Measurements from ENCODE around the gene SH3RF3.

The SH3RF3 gene

DNA sequence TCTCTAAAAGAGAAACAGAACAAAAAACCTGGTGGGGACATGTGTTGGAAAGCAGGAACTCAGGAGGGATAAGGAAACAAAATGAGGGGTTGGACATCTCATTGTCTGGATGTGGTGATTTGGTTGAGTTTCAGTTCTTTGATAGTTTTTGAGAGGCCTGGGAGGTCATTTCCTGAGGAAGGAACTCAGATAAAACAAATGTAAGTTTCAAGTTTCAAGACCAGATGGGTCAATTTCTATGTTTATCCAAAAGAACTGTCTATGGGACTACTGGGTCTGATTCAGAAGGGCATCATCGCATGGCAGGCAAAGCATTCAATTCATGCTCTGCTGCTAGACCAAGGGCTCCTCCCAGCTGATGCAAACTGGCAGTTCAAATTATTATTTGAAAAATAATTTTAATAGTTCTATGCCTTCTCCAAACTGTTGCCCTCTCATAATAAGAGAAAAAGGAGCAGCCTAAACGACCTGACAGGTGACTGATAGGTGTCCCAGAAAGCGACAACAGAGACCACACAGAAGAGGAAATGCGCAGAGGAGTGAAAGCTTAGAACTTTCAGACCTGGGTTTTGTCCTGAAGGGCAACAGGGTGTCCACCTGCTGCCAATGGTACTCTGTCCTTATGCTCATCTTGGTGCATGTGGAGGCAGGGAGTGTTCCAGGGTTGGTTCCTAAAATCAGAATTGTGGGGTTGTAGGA lies 39.3 kb upstream of the SH3RF3 start:
- Histone ChIP-seq H3K27me3 (ENCODE audit: control insufficient read depth, insufficient read depth, low read length) (no peaks in the 10 kb centered on the region), H3K4me3 (ENCODE audit: low read length) (no peak overlapping the region), H3K4me1 (ENCODE audit: control insufficient read depth, insufficient read depth, low read length) (no peaks in the 10 kb centered on the region), H3K36me3 (ENCODE audit: control insufficient read depth, insufficient read depth, low read length) (no peaks in the 10 kb centered on the region), H3K27ac (ENCODE audit: low read length) (no peak overlapping the region), H3K9me3 (ENCODE audit: control insufficient read depth, insufficient read depth, low read length) (no peaks in the 10 kb centered on the region; the same call in 1 of the 2 replicates)
- DNase-seq (ENCODE audit: low read depth, low spot score), result no peak
- WGBS (ENCODE audit: insufficient coverage, insufficient read length), result no CpG with 5 or more reads among the region's 4 CpGs

- Histone ChIP-seq H3K27ac (ENCODE audit: low read length) (no peak overlapping the region), H3K4me1 (ENCODE audit: control insufficient read depth, insufficient read depth, low read length) (no peaks in the 10 kb centered on the region), H3K9me3 (ENCODE audit: control insufficient read depth, insufficient read depth, low read length) (no peaks in the 10 kb centered on the region; the same call in 1 of the 2 replicates), H3K27me3 (ENCODE audit: control insufficient read depth, insufficient read depth, low read length) (no peaks in the 10 kb centered on the region), H3K4me3 (ENCODE audit: low read length) (no peak overlapping the region), H3K36me3 (ENCODE audit: control insufficient read depth, insufficient read depth, low read length) (no peaks in the 10 kb centered on the region)
- DNase-seq (ENCODE audit: low read depth, low spot score), result no peak
- WGBS (ENCODE audit: insufficient coverage, insufficient read length), result no CpG with 5 or more reads among the region's 4 CpGs
Observed at GRCh38 chr2:109091526-109091925, 37.5 kb upstream of the SH3RF3 start.

- H3K4me1 ChIP-seq (ENCODE audit: control insufficient read depth, insufficient read depth, low read length), result no peaks in the 10 kb centered on the region
- H3K4me3 ChIP-seq (ENCODE audit: low read length), result no peak overlapping the region
- H3K27me3 ChIP-seq (ENCODE audit: control insufficient read depth, insufficient read depth, low read length), result no peaks in the 10 kb centered on the region; the same call in 1 of the 2 replicates
- H3K9me3 ChIP-seq (ENCODE audit: control insufficient read depth, insufficient read depth, low read length), result no peaks in the 10 kb centered on the region; the same call in 1 of the 2 replicates
- H3K27ac ChIP-seq (ENCODE audit: low read length), result no peak overlapping the region
- H3K36me3 ChIP-seq (ENCODE audit: control insufficient read depth, insufficient read depth, low read length), result no peaks in the 10 kb centered on the region
- WGBS (ENCODE audit: insufficient coverage, insufficient read length), result no CpG with 5 or more reads among the region's 3 CpGs
- no peak for DNase-seq (ENCODE audit: low read depth, low spot score)
Observed at GRCh38 chr2:109094144-109094543, 34.9 kb upstream of the SH3RF3 start.

- no CpG with 5 or more reads among the region's 3 CpGs for WGBS (ENCODE audit: insufficient coverage, insufficient read length)
- Histone ChIP-seq H3K27me3 (ENCODE audit: control insufficient read depth, insufficient read depth, low read length) (peaks cover 9% of the 10 kb centered on the region; the same call in 1 of the 2 replicates), H3K4me1 (ENCODE audit: control insufficient read depth, insufficient read depth, low read length) (no peaks in the 10 kb centered on the region), H3K9me3 (ENCODE audit: control insufficient read depth, insufficient read depth, low read length) (no peaks in the 10 kb centered on the region; the same call in 1 of the 2 replicates), H3K27ac (ENCODE audit: low read length) (no peak overlapping the region), H3K36me3 (ENCODE audit: control insufficient read depth, insufficient read depth, low read length) (no peaks in the 10 kb centered on the region), H3K4me3 (ENCODE audit: low read length) (no peak overlapping the region)
- no peak for DNase-seq (ENCODE audit: low read depth, low spot score)
Observed at GRCh38 chr2:109098251-109098920, 30.6 kb upstream of the SH3RF3 start.

DNA sequence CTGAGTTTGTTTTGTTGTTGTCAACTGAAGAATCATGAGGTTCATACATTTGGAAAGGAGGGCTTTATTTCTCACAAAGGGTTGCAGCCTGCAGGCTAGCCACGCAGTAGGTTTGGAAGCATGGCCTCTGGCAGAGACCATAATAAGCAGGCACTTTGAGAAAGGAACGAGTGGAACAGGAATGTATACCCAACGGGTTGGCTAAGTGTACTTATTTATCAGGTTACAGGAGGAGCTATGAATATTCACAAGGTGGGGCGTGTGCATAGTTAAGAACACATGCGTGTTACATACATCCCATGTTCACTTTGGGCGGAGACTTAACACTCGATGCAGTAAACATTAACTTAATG lies 30.1 kb upstream of the SH3RF3 start:
- H3K27me3 ChIP-seq (ENCODE audit: control insufficient read depth, insufficient read depth, low read length), result peaks cover 9% of the 10 kb centered on the region; the same call in 1 of the 2 replicates
- no peak overlapping the region for H3K27ac ChIP-seq (ENCODE audit: low read length)
- no peaks in the 10 kb centered on the region for H3K36me3 ChIP-seq (ENCODE audit: control insufficient read depth, insufficient read depth, low read length)
- WGBS (ENCODE audit: insufficient coverage, insufficient read length), result no CpG with 5 or more reads among the region's 7 CpGs
- no peak overlapping the region for H3K4me3 ChIP-seq (ENCODE audit: low read length)
- DNase-seq (ENCODE audit: low read depth, low spot score), result no peak
- no peaks in the 10 kb centered on the region for H3K4me1 ChIP-seq (ENCODE audit: control insufficient read depth, insufficient read depth, low read length)
- H3K9me3 ChIP-seq (ENCODE audit: control insufficient read depth, insufficient read depth, low read length), result no peaks in the 10 kb centered on the region; the same call in 1 of the 2 replicates

- no peaks in the 10 kb centered on the region for H3K9me3 ChIP-seq (ENCODE audit: control insufficient read depth, insufficient read depth, low read length)
- DNase-seq (ENCODE audit: low read depth, low spot score), result peak; percentile 16
- H3K36me3 ChIP-seq (ENCODE audit: control insufficient read depth, insufficient read depth, low read length), result no peaks in the 10 kb centered on the region
- no peaks in the 10 kb centered on the region for H3K4me1 ChIP-seq (ENCODE audit: control insufficient read depth, insufficient read depth, low read length)
- no peak overlapping the region for H3K4me3 ChIP-seq (ENCODE audit: low read length)
- no CpG with 5 or more reads among the region's 10 CpGs for WGBS (ENCODE audit: insufficient coverage, insufficient read length)
- H3K27ac ChIP-seq (ENCODE audit: low read length), result no peak overlapping the region
- peaks cover 16% of the 10 kb centered on the region; the same call in 1 of the 2 replicates for H3K27me3 ChIP-seq (ENCODE audit: control insufficient read depth, insufficient read depth, low read length)
Observed at GRCh38 chr2:109102588-109103233, 26.3 kb upstream of the SH3RF3 start.

GRCh38 chr2:109105113-109105512 lies 23.9 kb upstream of the SH3RF3 start:
- Histone ChIP-seq H3K4me1 (ENCODE audit: control insufficient read depth, insufficient read depth, low read length) (no peaks in the 10 kb centered on the region), H3K9me3 (ENCODE audit: control insufficient read depth, insufficient read depth, low read length) (no peaks in the 10 kb centered on the region), H3K27ac (ENCODE audit: low read length) (no peak overlapping the region), H3K36me3 (ENCODE audit: control insufficient read depth, insufficient read depth, low read length) (no peaks in the 10 kb centered on the region), H3K4me3 (ENCODE audit: low read length) (no peak overlapping the region), H3K27me3 (ENCODE audit: control insufficient read depth, insufficient read depth, low read length) (peaks cover 15% of the 10 kb centered on the region; the same call in 1 of the 2 replicates)
- DNase-seq (ENCODE audit: low read depth, low spot score), result no peak
- no CpG with 5 or more reads among the region's 5 CpGs for WGBS (ENCODE audit: insufficient coverage, insufficient read length)

DNA sequence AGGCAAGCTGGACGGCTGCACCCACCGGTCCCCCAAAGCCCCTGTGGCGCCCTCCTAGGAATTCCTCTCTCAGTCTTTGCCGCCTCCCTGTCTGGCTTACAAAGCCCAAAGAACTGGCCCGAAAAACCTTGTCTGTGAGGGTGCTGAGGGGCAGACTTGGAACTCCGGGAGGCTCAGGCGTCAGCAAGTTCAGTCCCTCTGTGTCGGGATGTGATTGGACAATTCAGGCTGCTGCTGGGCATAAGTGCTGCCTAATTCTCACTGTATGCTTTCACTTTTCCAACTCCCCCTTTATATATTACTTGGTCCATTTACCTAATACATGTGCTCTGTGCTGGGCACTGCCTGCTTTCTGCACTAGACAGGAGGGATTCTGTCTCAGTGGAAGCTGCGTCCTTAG lies 20.3 kb upstream of the SH3RF3 start:
- H3K27ac ChIP-seq (ENCODE audit: low read length), result no peak overlapping the region
- no peaks in the 10 kb centered on the region for H3K36me3 ChIP-seq (ENCODE audit: control insufficient read depth, insufficient read depth, low read length)
- H3K4me3 ChIP-seq (ENCODE audit: low read length), result no peak overlapping the region
- DNase-seq (ENCODE audit: low read depth, low spot score), result no peak
- peaks cover 7% of the 10 kb centered on the region; the same call in 1 of the 2 replicates for H3K27me3 ChIP-seq (ENCODE audit: control insufficient read depth, insufficient read depth, low read length)
- no peaks in the 10 kb centered on the region for H3K9me3 ChIP-seq (ENCODE audit: control insufficient read depth, insufficient read depth, low read length)
- no peaks in the 10 kb centered on the region for H3K4me1 ChIP-seq (ENCODE audit: control insufficient read depth, insufficient read depth, low read length)
- no CpG with 5 or more reads among the region's 9 CpGs for WGBS (ENCODE audit: insufficient coverage, insufficient read length)

- no CpG with 5 or more reads among the region's 2 CpGs for WGBS (ENCODE audit: insufficient coverage, insufficient read length)
- no peak for DNase-seq (ENCODE audit: low read depth, low spot score)
- Histone ChIP-seq H3K4me3 (ENCODE audit: low read length) (no peak overlapping the region), H3K36me3 (ENCODE audit: control insufficient read depth, insufficient read depth, low read length) (no peaks in the 10 kb centered on the region), H3K27me3 (ENCODE audit: control insufficient read depth, insufficient read depth, low read length) (peaks cover 5% of the 10 kb centered on the region; the same call in 1 of the 2 replicates), H3K4me1 (ENCODE audit: control insufficient read depth, insufficient read depth, low read length) (no peaks in the 10 kb centered on the region), H3K27ac (ENCODE audit: low read length) (no peak overlapping the region), H3K9me3 (ENCODE audit: control insufficient read depth, insufficient read depth, low read length) (no peaks in the 10 kb centered on the region)
Observed at GRCh38 chr2:109109342-109109741, 19.7 kb upstream of the SH3RF3 start.

DNA sequence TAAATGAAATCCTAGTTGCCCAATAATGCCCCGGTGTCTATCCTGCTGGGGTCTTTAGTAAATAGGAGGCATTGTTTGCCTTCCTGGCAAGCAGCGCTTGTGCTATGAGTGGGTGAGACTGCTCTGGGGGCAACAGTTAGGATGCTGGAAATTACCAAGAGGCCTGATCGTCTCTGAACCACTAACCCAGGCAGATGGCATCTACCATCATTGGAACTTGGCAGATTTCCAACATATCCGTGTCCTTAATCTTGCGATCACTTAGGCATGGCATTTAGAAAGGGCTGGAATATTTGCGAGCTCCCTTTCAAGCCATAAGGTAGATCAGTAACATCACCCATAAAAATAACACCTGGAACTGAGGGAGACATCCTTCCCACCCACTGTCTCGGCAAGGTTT lies 18.8 kb upstream of the SH3RF3 start:
- H3K27ac ChIP-seq (ENCODE audit: low read length), result no peak overlapping the region
- WGBS (ENCODE audit: insufficient coverage, insufficient read length), result no CpG with 5 or more reads among the region's 7 CpGs

More for the DNA sequence above, 18.8 kb upstream of the SH3RF3 start:
- H3K36me3 ChIP-seq (ENCODE audit: control insufficient read depth, insufficient read depth, low read length), result no peaks in the 10 kb centered on the region
- H3K9me3 ChIP-seq (ENCODE audit: control insufficient read depth, insufficient read depth, low read length), result no peaks in the 10 kb centered on the region
- peaks cover 1% of the 10 kb centered on the region; the same call in 1 of the 2 replicates for H3K27me3 ChIP-seq (ENCODE audit: control insufficient read depth, insufficient read depth, low read length)
- H3K4me1 ChIP-seq (ENCODE audit: control insufficient read depth, insufficient read depth, low read length), result no peaks in the 10 kb centered on the region
- no peak overlapping the region for H3K4me3 ChIP-seq (ENCODE audit: low read length)
- DNase-seq (ENCODE audit: low read depth, low spot score), result no peak

Measured in iPS DF 6.9 (cell line).